T-helper 2 cell treated with Interferon-gamma antibody and Interleukin-4, amounts not matched to agents 5 μg/mL and 100 μg/mL, for 36 hours (primary cell): Measurements from ENCODE around the gene FAM163B.

Source experiments
- DNase-seq: peaks from one replicate; pipeline ENCODE4 v3.0.0; 2021; ENCODE audit warnings: low spot score
- H3K27ac Mint-ChIP-seq: one replicate; pipeline ENCODE4 v1.8.0; 2021; ENCODE audit warnings: mild to moderate bottlenecking, mixed read lengths
- H3K27me3 Mint-ChIP-seq: one replicate; pipeline ENCODE4 v1.8.0; 2021; ENCODE audit warnings: low read depth, mixed read lengths
- H3K36me3 Mint-ChIP-seq: one replicate; pipeline ENCODE4 v1.8.0; 2021; ENCODE audit warnings: low read depth, mixed read lengths
- H3K4me1 Mint-ChIP-seq: one replicate; pipeline ENCODE4 v1.8.0; 2021; ENCODE audit warnings: low read depth, mixed read lengths
- H3K4me3 Mint-ChIP-seq: one replicate; pipeline ENCODE4 v1.8.0; 2022; ENCODE audit warnings: mild to moderate bottlenecking, moderate library complexity, mixed read lengths
- H3K9me3 Mint-ChIP-seq: one replicate; pipeline ENCODE4 v1.8.0; 2021; ENCODE audit warnings: mixed read lengths

FAM163B gene

DNA sequence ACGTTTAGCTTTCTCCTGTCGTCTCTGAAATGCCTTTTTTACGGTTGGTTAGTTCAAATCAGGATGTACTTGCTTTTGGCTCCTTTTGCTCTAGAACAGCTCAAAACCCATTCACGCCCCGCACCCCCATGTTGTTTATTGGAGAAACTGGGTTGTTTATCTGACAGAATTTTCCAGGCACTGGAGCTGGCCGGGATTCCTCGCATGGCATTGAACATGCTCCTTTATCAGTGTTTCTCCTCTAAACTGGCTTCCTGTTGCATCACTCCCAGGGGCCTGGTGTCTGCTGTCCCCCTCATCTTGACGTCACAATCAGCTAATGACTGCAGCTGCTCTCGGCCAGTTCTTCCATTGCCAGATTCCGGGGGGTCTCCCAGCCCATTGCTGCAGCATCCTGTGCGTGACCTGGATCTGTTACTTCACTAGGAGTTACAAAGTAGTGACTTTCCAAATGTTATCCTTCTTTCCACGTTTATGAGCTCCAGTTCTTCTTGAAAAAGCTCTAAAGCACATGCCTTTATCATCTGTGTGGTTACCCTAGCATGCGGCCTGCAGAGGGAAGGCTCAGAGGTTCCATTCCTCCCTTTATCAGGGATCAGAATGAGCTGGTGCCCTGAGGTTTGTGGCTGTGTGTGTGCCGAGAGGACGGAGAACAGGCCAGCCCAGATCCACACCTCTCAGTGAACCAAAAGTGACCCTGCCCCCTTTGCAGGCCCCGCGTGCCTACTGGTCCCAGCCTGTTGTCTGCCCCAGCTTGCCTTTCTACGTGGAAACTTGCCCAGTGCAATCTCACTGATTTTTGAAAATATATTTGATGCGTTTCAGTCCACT is 27.5 kb downstream of the FAM163B start:
- no peaks in the 10 kb centered on the region for H3K9me3 Mint-ChIP-seq
- peaks cover 40% of the 10 kb centered on the region for H3K27me3 Mint-ChIP-seq
- H3K27ac Mint-ChIP-seq = no peak overlapping the region
- DNase-seq = no peak
- no peak overlapping the region for H3K4me3 Mint-ChIP-seq
- H3K4me1 Mint-ChIP-seq = no peaks in the 10 kb centered on the region
- no peaks in the 10 kb centered on the region for H3K36me3 Mint-ChIP-seq

DNA sequence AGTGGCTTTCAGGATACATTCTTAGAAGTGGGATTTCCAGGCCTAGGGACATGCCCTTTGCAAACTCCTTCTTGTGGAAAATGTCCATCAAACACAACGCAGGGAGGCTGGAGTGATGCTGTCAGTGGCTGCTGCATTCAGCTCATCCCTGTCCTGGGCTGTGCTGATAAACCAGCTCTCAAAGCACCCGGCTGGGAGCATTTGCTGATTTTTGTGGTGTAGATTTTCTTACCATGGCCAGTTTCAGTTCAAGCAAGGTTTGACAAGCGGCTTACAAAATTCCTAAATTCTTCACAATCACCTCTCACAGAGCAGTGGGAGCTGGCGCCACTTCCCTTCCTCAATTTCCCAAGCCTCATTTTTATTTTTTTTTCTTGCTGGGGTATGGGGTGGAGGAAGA is 28.2 kb downstream of the FAM163B start:
- no peaks in the 10 kb centered on the region for H3K9me3 Mint-ChIP-seq
- DNase-seq = no peak
- no peaks in the 10 kb centered on the region for H3K4me1 Mint-ChIP-seq
- no peaks in the 10 kb centered on the region for H3K36me3 Mint-ChIP-seq
- no peak overlapping the region for H3K4me3 Mint-ChIP-seq
- H3K27ac Mint-ChIP-seq = no peak overlapping the region
- peaks cover 37% of the 10 kb centered on the region for H3K27me3 Mint-ChIP-seq

DNA sequence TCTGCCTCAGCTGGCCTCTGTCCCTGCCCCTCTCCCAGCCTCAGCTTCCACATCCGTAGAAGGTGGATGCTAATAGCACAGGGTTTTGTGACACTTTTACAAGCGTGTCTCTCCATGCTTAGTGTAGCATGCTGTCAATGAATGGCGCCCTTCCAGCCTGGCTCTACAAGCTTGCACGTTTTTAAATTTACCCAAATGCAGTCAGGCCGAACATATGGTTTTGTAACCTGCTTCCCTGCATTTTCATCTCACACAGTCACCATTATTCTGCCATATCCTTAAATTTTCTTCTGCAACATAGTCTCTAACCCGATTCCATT is 28.8 kb downstream of the FAM163B start:
- H3K27me3 Mint-ChIP-seq = peaks cover 32% of the 10 kb centered on the region
- H3K9me3 Mint-ChIP-seq = no peaks in the 10 kb centered on the region
- no peak overlapping the region for H3K27ac Mint-ChIP-seq
- no peaks in the 10 kb centered on the region for H3K4me1 Mint-ChIP-seq
- no peak overlapping the region for H3K4me3 Mint-ChIP-seq
- no peak for DNase-seq
- no peaks in the 10 kb centered on the region for H3K36me3 Mint-ChIP-seq

DNA sequence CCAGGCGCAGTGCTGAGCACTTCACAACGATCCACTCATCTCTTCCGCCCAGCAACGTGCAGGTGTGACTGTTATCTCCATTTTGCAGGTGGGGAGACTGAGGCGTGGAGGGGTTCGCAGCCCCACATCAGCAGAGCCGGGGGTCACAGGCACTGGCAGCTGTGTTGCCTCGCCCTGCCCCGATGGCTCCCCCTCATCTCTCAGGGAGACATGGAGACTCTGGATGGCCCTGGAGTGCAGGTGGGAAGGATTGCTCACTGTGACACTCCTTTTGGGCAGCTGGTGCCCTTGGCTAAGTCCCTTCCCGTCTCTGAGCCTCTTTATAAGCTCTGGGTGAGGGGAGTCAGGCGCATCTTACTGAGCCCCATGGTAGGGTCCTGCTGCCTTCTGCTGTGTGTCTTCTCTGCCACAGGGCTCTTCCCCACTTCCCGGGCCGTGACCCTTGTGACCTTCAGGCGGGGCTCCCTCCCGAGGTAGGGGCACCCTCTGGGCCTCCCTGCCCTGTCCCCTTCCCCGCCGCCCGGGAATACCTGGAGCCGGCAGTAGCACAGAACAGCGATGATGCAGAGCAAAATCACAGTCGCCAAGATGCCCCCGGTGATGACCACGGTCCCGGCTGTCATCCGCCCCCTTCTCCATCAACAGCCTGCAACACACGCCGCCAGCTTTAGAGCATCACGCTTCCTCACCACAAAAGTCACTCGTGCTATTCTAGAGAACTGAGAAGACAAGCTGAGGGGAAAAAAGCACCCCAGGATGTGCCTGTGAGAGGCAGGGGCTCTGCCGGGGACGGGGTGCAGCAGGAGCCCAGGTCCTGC is 29.4 kb downstream of the FAM163B start:
- Mint-ChIP-seq H3K4me1 (no peaks in the 10 kb centered on the region), H3K4me3 (no peak overlapping the region), H3K9me3 (no peaks in the 10 kb centered on the region), H3K36me3 (no peaks in the 10 kb centered on the region), H3K27ac (no peak overlapping the region), H3K27me3 (peaks cover 26% of the 10 kb centered on the region)
- DNase-seq = no peak

DNA sequence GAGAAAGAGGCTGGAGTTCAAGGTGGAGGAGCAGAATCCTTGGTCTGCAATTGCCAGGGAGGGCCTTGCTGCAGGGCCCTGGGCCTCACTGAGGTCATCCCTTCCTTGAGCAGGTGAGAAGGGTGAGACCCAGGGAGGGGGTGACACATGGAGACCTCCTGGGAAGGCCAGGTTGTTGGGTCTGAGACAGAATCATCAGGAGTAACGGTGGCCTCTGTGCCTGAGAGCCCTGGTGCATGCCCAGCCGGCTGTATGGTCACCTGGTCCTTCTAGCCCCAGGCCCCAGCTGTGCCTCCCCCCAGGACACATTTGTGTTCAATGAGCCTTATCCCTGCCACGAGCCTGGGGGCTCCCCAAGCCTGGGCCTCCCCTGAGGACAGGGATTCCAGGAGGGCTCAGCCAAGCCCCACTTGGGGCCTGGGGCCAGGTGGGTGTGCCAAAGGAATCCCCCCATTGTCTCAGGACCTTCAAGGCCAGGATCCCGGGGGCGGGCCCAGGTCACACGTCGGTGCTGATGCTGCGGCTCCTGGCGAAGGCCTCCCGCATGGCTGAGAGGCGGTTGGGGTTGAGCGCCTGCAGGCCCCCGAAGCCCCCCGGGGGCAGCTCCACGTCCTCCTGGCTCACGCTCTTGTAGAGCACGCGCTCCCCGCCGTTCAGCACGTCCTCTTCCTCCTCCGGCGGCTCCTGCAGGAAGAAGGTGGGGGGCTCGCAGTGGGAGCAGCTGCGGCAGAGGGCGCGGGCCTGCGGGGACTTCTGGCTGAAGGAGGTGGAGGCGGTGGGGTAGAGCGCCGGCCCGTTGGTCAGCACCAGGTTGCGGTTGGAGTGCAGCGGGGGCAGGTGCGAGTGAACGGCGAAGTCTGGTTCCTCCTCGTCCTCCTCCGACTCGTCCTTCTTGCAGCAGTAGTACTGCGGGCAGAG is 30.4 kb downstream of the FAM163B start:
- DNase-seq = no peak
- H3K27ac Mint-ChIP-seq = no peak overlapping the region
- no peak overlapping the region for H3K4me3 Mint-ChIP-seq
- no peaks in the 10 kb centered on the region for H3K9me3 Mint-ChIP-seq
- no peaks in the 10 kb centered on the region for H3K36me3 Mint-ChIP-seq
- peaks cover 21% of the 10 kb centered on the region for H3K27me3 Mint-ChIP-seq
- no peaks in the 10 kb centered on the region for H3K4me1 Mint-ChIP-seq

DNA sequence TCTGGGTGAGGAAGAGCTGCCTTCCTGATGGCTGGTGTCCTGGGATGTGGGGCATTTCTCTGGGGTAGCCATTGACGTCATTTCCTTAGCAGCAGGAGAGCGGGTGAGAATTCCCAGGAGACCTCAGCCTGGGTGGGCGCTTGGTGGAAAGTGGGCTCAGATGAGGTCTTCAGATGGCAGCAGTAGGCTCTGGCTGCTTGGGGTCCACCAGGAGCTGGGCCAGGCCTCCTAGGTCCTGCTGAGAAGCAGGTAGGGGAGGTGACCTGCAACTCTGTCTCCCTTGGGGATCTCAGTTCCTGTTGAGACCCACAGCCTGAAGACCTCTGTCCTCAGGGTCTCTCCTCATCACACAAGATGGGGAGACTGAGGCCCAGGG is 31.5 kb downstream of the FAM163B start:
- Mint-ChIP-seq H3K27me3 (peaks cover 21% of the 10 kb centered on the region), H3K36me3 (no peaks in the 10 kb centered on the region), H3K27ac (no peak overlapping the region), H3K4me3 (no peak overlapping the region), H3K9me3 (no peaks in the 10 kb centered on the region), H3K4me1 (no peaks in the 10 kb centered on the region)
- no peak for DNase-seq

DNA sequence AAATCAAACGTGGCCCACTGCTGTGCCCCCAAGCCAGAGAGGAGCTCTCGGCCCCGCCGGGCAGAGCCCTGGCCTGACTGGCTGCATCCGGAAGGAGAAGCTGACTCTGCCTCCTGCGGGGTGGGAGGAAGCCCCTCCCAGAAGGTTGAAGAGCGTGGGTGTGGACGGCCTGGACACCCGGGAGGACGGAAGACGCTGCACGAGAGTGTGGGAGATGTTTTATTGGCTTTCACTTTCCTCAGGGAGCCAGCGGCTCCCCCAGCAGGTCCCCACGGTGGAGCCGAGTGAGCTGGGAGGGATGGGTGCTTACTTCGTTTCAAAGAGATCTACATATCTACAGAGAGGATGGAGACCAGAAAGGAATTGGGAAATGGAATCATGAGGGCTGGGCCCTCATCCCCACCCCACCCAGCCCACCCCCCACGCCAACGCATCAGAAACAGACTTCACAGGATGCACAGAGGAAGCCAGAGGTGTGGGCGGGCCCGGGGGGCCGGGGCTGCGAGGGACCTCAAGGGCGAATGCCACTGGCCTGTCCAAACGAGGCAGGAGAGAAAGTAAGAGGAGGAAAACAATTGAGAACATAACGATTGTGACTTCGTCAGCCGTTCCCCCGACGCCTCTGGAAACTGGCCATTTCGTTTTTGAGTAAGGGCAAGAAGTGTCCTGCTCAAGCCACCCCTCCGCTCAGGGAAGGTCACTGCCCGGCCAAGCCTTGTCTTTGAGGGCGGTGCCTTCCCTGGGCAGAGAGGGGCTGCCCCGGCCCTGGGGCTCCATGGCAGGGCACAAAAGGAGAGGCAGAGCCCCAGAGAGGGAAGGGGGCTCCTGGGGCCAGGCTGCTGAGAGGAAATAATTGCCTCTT is 32.1 kb downstream of the FAM163B start:
- Mint-ChIP-seq H3K27ac (no peak overlapping the region), H3K4me3 (no peak overlapping the region), H3K27me3 (peaks cover 21% of the 10 kb centered on the region), H3K36me3 (no peaks in the 10 kb centered on the region), H3K9me3 (no peaks in the 10 kb centered on the region), H3K4me1 (no peaks in the 10 kb centered on the region)
- no peak for DNase-seq

DNA sequence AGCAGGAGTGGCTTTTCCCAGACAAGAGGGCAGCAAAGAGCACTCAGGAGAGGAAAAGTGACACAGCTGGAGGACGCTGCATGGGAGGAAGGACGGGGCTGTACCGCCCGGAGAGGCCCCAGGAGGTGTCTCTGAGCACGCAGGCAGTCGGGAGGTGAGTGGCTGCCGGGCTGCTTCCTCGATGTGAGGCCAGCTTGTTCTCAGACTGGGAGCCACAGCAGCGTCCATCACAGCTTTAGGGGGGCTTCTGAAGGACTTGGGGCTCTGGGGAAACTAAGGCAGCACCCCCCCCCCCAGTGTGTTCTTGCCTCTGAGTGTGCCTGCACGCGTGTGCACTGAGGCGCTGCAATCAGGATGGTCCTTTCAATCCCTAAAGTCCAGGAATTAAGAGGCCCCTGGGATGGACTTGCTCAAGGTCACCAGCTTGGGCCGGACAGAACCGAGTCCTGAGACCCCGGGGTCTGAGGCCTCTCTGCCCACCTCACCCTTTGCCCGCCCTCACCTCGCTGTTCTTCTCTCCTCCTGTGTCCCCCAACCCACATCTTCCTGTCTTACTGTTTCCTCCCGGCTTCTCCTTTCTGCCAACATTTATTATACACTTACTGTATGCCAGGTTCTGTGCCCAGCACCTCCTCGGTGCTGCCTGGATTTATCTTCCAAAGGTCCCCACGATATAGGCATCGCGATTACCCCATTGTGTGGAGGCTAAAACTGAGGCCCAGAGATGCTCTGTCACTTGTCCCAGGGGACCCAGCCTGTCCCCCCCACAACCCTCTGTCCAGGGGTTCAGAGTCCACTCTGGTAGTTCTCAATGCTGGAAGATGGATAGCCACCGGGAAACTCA is 32.9 kb downstream of the FAM163B start:
- H3K27me3 Mint-ChIP-seq = peaks cover 19% of the 10 kb centered on the region
- no peaks in the 10 kb centered on the region for H3K9me3 Mint-ChIP-seq
- no peak for DNase-seq
- no peak overlapping the region for H3K27ac Mint-ChIP-seq
- no peak overlapping the region for H3K4me3 Mint-ChIP-seq
- H3K36me3 Mint-ChIP-seq = no peaks in the 10 kb centered on the region
- H3K4me1 Mint-ChIP-seq = no peaks in the 10 kb centered on the region

DNA sequence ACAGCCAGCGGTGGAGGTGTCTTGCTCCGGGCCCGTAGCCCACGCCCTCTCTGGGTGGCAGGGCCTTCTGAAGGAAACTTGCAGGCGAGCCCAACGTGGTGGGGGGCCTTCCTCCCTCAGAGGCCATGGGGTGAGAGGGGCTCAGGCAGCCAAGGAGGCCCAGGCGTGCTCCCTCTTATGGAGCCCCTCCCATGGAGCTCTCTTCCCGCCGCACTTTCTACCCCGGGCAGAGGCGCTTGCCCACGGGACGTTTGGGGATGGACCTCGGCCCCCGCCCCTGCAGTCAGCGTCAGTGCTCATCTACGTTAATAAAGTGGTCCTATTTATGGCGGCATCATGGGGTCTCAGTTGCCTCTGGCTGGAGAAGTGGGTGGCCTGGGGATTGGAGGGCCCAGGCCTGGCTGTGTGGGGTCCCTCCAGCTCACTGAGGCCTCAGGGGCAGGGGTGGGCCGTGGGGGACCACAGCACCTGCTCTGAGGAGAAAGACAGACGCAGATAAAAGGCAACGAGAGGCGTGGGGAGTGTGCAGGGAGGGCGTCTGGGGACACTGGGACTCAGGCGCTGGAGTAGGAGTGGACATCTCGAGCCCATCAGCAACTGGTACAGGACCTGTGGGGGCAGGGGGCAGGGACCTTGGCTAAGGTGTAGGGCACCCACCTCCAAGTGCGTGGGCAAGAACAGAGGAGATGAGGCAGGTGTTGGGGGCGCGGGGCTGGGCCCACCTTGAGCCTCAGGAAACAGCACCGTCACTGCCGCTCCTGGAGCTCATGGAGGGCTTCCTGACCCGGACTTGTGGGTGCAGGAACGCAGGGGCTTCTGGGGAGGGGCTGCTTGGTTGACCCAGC is 33.8 kb downstream of the FAM163B start:
- no peak overlapping the region for H3K4me3 Mint-ChIP-seq
- H3K9me3 Mint-ChIP-seq = no peaks in the 10 kb centered on the region
- no peaks in the 10 kb centered on the region for H3K4me1 Mint-ChIP-seq
- no peak overlapping the region for H3K27ac Mint-ChIP-seq
- H3K36me3 Mint-ChIP-seq = no peaks in the 10 kb centered on the region
- no peak for DNase-seq
- H3K27me3 Mint-ChIP-seq = peaks cover 16% of the 10 kb centered on the region

DNA sequence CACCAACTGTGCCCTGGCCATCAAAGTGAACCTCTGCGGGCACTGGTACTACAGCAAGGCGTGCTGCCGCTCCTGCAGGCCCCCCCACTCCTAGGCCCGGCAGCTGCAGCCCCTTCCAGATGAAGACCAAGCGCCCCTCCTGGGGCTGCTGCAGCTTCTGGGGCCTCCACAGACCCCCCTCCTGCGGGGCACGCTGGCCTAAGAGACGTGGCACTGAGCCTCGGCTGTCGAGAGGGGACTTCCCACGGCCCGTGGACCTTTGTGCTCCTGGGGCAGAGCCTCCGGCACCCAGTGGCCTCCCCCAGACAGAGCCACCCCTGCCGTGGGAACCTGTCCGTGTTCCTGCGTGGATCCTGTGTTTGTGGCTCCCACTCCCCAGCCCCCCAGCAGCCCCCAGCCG is 34.4 kb downstream of the FAM163B start:
- H3K9me3 Mint-ChIP-seq = no peaks in the 10 kb centered on the region
- H3K4me1 Mint-ChIP-seq = no peaks in the 10 kb centered on the region
- H3K36me3 Mint-ChIP-seq = no peaks in the 10 kb centered on the region
- DNase-seq = no peak
- H3K27ac Mint-ChIP-seq = no peak overlapping the region
- peaks cover 12% of the 10 kb centered on the region for H3K27me3 Mint-ChIP-seq
- H3K4me3 Mint-ChIP-seq = no peak overlapping the region

DNA sequence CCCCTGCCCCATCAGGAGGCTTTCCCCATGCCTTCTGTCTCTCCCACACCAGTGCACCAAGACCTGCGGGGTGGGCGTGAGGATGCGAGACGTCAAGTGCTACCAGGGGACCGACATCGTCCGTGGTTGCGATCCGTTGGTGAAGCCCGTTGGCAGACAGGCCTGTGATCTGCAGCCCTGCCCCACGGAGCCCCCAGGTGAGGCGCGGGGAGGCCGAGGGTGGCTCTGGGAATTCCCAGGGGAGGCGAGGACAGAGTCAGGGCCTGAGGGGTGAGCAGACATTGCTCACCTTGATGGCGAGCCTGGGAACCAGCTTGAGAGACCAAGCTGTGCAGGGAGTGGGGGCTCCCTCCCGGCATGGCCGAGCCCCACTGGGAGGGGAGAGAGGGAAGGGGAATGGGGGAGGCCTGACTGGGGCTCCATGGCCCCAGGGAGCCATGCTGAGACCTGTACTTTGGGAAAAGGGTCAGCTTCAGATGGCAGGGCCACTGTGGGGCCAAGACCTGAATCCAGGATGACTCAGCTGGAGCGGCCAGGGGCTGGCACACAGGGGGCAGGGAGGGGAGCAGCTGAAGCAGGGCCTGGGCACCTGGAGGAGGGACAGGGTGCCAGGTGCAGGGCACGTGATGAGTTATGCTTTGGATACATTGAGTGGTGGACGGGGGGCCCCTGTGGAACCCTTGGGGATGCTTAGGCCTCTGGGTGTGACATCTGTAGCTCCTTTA is 35.2 kb downstream of the FAM163B start:
- Mint-ChIP-seq H3K4me1 (no peaks in the 10 kb centered on the region), H3K27me3 (peaks cover 7% of the 10 kb centered on the region), H3K9me3 (no peaks in the 10 kb centered on the region)

More for the DNA sequence above, 35.2 kb downstream of the FAM163B start:
- H3K4me3 Mint-ChIP-seq = no peak overlapping the region
- H3K27ac Mint-ChIP-seq = no peak overlapping the region
- no peaks in the 10 kb centered on the region for H3K36me3 Mint-ChIP-seq
- no peak for DNase-seq
